ENCODE results near the gene CD48.

Gene CD48

GRCh38 chr1:160634543-160635491, 76.8 kb downstream of the CD48 start:
- DNase-seq (ENCODE audit: low spot score), result no peak

- no peak for DNase-seq (ENCODE audit: low spot score)
Observed at GRCh38 chr1:160633330-160633903, 78.2 kb downstream of the CD48 start.

- no peak for DNase-seq (ENCODE audit: low spot score)
Observed at GRCh38 chr1:160631983-160632625, 79.5 kb downstream of the CD48 start.

- DNase-seq (ENCODE audit: low spot score), result no peak
Observed at GRCh38 chr1:160630523-160631451, 80.8 kb downstream of the CD48 start.

GRCh38 chr1:160629286-160630210, 82.1 kb downstream of the CD48 start:
- no peak for DNase-seq (ENCODE audit: low spot score)

- DNase-seq (ENCODE audit: low spot score), result no peak
Observed at GRCh38 chr1:160628799-160629263, 82.8 kb downstream of the CD48 start.

Measured in GM03348 (cell line).